ENCODE results near the gene TENM3.

The TENM3 gene

DNA sequence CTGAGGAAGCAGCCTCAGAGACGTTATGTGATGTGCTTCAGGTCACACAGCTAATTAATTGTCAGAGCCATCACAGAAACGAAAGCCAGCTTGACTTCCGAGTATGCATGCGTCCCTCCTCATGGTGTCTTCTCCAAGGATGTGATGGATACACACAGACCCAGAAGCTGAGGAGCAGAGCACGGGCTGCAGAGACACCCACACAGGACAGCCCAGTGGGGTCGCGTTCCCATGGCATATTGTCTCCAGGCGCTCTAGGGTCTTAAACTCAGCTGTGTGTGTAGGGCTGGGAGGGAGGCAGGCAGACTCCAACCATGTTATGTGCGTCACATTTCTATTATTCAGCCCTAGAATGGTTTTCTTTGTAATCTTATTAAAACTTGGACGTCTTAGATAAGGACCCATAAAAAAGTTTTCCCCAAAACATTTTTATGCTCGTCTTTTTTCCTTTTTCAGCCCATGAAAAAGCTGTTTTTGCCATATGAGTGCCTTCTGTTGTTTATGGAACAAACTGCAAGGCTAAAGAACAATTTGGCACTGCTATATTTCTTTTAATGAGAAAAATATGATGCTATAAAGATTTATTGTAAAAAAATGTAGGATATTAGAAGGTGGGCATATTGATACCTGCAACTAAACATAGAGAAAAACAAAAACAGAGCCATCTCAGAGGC is 48.5 kb downstream of the TENM3 start:
- Histone ChIP-seq H3K36me3 (ENCODE audit: control insufficient read depth, insufficient read depth, low read length) (no peaks in the 10 kb centered on the region), H3K18ac (ENCODE audit: low read length) (no peak overlapping the region), H3K9ac (ENCODE audit: low read length) (no peak overlapping the region), H4K8ac (ENCODE audit: low read depth, low read length) (no peak overlapping the region), H3K27ac (ENCODE audit: low read depth, low read length) (no peak overlapping the region), H2BK5ac (ENCODE audit: low read length) (no peak overlapping the region), H3K4ac (ENCODE audit: low read depth, low read length) (no peak overlapping the region), H3K56ac (ENCODE audit: low read length) (no peak overlapping the region), H3K4me1 (ENCODE audit: control insufficient read depth, low read depth, low read length) (peaks cover 8% of the 10 kb centered on the region), H2BK15ac (replicated peaks; ENCODE audit: low read depth) (no peak overlapping the region), H3K23ac (ENCODE audit: low read length) (no peak overlapping the region), H3K79me2 (ENCODE audit: control insufficient read depth, insufficient read depth, low read length) (no peaks in the 10 kb centered on the region), H3K79me1 (ENCODE audit: low read length) (peaks cover 1% of the 10 kb centered on the region), H4K5ac (ENCODE audit: low read length) (no peak overlapping the region), H3K4me3 (ENCODE audit: low read length) (no peak overlapping the region), H2AK5ac (ENCODE audit: low read length) (no peak overlapping the region), H2BK120ac (ENCODE audit: low read depth, low read length) (no peak overlapping the region), H3K4me2 (ENCODE audit: low read length) (no peak overlapping the region), H3K27me3 (ENCODE audit: insufficient read depth, low read length, poor library complexity) (no peaks in the 10 kb centered on the region)
- DNase-seq = no peak
- WGBS (ENCODE audit: extremely low coverage, insufficient coverage, low lambda C conversion rate) = no CpG with 5 or more reads among the region's 11 CpGs

- no CpG with 5 or more reads among the region's 4 CpGs for WGBS (ENCODE audit: extremely low coverage, insufficient coverage, low lambda C conversion rate)
- H3K79me1 ChIP-seq (ENCODE audit: low read length) = peaks cover 1% of the 10 kb centered on the region
- no peak for DNase-seq
- H2BK15ac ChIP-seq (replicated peaks; ENCODE audit: low read depth) = no peak overlapping the region
- no peak overlapping the region for H4K8ac ChIP-seq (ENCODE audit: low read depth, low read length)
- no peak overlapping the region for H3K4me3 ChIP-seq (ENCODE audit: low read length)
- no peaks in the 10 kb centered on the region for H3K79me2 ChIP-seq (ENCODE audit: control insufficient read depth, insufficient read depth, low read length)
- no peak overlapping the region for H3K27ac ChIP-seq (ENCODE audit: low read depth, low read length)
- H3K4ac ChIP-seq (ENCODE audit: low read depth, low read length) = no peak overlapping the region
- no peak overlapping the region for H3K18ac ChIP-seq (ENCODE audit: low read length)
- H4K5ac ChIP-seq (ENCODE audit: low read length) = no peak overlapping the region
- no peak overlapping the region for H2BK120ac ChIP-seq (ENCODE audit: low read depth, low read length)
- H3K36me3 ChIP-seq (ENCODE audit: control insufficient read depth, insufficient read depth, low read length) = no peaks in the 10 kb centered on the region
- no peak overlapping the region for H3K9ac ChIP-seq (ENCODE audit: low read length)
- no peaks in the 10 kb centered on the region for H3K27me3 ChIP-seq (ENCODE audit: insufficient read depth, low read length, poor library complexity)
- H2BK5ac ChIP-seq (ENCODE audit: low read length) = no peak overlapping the region
- H2AK5ac ChIP-seq (ENCODE audit: low read length) = no peak overlapping the region
- no peak overlapping the region for H3K23ac ChIP-seq (ENCODE audit: low read length)
- H3K56ac ChIP-seq (ENCODE audit: low read length) = no peak overlapping the region
- H3K4me2 ChIP-seq (ENCODE audit: low read length) = no peak overlapping the region
- peaks cover 8% of the 10 kb centered on the region for H3K4me1 ChIP-seq (ENCODE audit: control insufficient read depth, low read depth, low read length)
Measured at GRCh38 chr4:182292612-182293011, 49.4 kb downstream of the TENM3 start.

GRCh38 chr4:182293691-182294255 is 50.6 kb downstream of the TENM3 start:
- H4K5ac ChIP-seq (ENCODE audit: low read length) = no peak overlapping the region
- no peak overlapping the region for H4K8ac ChIP-seq (ENCODE audit: low read depth, low read length)
- peak overlapping the region; percentile 25 for H3K9ac ChIP-seq (ENCODE audit: low read length)
- H3K56ac ChIP-seq (ENCODE audit: low read length) = no peak overlapping the region
- no peaks in the 10 kb centered on the region for H3K36me3 ChIP-seq (ENCODE audit: control insufficient read depth, insufficient read depth, low read length)
- no peak overlapping the region for H2BK5ac ChIP-seq (ENCODE audit: low read length)
- no peak overlapping the region for H3K18ac ChIP-seq (ENCODE audit: low read length)
- H2BK15ac ChIP-seq (replicated peaks; ENCODE audit: low read depth) = no peak overlapping the region
- no peaks in the 10 kb centered on the region for H3K79me2 ChIP-seq (ENCODE audit: control insufficient read depth, insufficient read depth, low read length)
- DNase-seq = peak; percentile 52
- H3K27me3 ChIP-seq (ENCODE audit: insufficient read depth, low read length, poor library complexity) = no peaks in the 10 kb centered on the region
- H3K4me3 ChIP-seq (ENCODE audit: low read length) = no peak overlapping the region
- no peak overlapping the region for H2BK120ac ChIP-seq (ENCODE audit: low read depth, low read length)
- WGBS (ENCODE audit: extremely low coverage, insufficient coverage, low lambda C conversion rate) = no CpG with 5 or more reads among the region's 14 CpGs
- no peak overlapping the region for H2AK5ac ChIP-seq (ENCODE audit: low read length)
- H3K4ac ChIP-seq (ENCODE audit: low read depth, low read length) = no peak overlapping the region
- H3K79me1 ChIP-seq (ENCODE audit: low read length) = peaks cover 1% of the 10 kb centered on the region
- H3K27ac ChIP-seq (ENCODE audit: low read depth, low read length) = no peak overlapping the region
- H3K23ac ChIP-seq (ENCODE audit: low read length) = no peak overlapping the region
- H3K4me2 ChIP-seq (ENCODE audit: low read length) = no peak overlapping the region
- H3K4me1 ChIP-seq (ENCODE audit: control insufficient read depth, low read depth, low read length) = peaks cover 8% of the 10 kb centered on the region

DNA sequence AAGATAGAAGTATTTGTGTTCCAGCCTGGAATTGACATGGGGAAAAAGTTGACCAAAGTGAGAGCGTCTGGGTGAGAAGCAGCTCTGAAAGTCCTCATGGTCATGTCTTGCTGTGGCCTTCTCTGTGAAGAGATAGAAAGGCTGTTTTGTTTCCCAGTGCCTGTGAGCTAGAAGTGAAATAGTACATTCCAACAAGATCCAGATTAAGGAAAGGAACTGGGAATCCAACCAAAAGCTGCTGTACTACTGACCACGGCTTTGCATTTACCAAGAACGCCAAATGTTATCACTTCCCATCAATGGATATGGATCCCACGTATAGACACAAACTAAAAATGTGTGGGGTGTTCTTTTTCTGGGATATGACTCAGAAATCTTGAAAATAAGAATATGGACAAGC is 51.2 kb downstream of the TENM3 start:
- H3K79me1 ChIP-seq (ENCODE audit: low read length) = peaks cover 1% of the 10 kb centered on the region
- no peak overlapping the region for H2BK5ac ChIP-seq (ENCODE audit: low read length)
- no peak overlapping the region for H2AK5ac ChIP-seq (ENCODE audit: low read length)
- no peak overlapping the region for H4K8ac ChIP-seq (ENCODE audit: low read depth, low read length)
- no peaks in the 10 kb centered on the region for H3K36me3 ChIP-seq (ENCODE audit: control insufficient read depth, insufficient read depth, low read length)
- peak overlapping the region; percentile 47 for H3K56ac ChIP-seq (ENCODE audit: low read length)
- H3K79me2 ChIP-seq (ENCODE audit: control insufficient read depth, insufficient read depth, low read length) = no peaks in the 10 kb centered on the region
- WGBS (ENCODE audit: extremely low coverage, insufficient coverage, low lambda C conversion rate) = no CpG with 5 or more reads among the region's 4 CpGs
- no peak overlapping the region for H3K27ac ChIP-seq (ENCODE audit: low read depth, low read length)
- no peaks in the 10 kb centered on the region for H3K27me3 ChIP-seq (ENCODE audit: insufficient read depth, low read length, poor library complexity)
- H4K5ac ChIP-seq (ENCODE audit: low read length) = no peak overlapping the region
- H3K4me1 ChIP-seq (ENCODE audit: control insufficient read depth, low read depth, low read length) = peaks cover 8% of the 10 kb centered on the region
- no peak overlapping the region for H3K4me3 ChIP-seq (ENCODE audit: low read length)
- no peak overlapping the region for H3K4me2 ChIP-seq (ENCODE audit: low read length)
- H3K18ac ChIP-seq (ENCODE audit: low read length) = no peak overlapping the region
- H3K23ac ChIP-seq (ENCODE audit: low read length) = no peak overlapping the region
- H2BK15ac ChIP-seq (replicated peaks; ENCODE audit: low read depth) = no peak overlapping the region
- peak; percentile 14 for DNase-seq
- H2BK120ac ChIP-seq (ENCODE audit: low read depth, low read length) = no peak overlapping the region
- no peak overlapping the region for H3K4ac ChIP-seq (ENCODE audit: low read depth, low read length)
- H3K9ac ChIP-seq (ENCODE audit: low read length) = no peak overlapping the region

DNA sequence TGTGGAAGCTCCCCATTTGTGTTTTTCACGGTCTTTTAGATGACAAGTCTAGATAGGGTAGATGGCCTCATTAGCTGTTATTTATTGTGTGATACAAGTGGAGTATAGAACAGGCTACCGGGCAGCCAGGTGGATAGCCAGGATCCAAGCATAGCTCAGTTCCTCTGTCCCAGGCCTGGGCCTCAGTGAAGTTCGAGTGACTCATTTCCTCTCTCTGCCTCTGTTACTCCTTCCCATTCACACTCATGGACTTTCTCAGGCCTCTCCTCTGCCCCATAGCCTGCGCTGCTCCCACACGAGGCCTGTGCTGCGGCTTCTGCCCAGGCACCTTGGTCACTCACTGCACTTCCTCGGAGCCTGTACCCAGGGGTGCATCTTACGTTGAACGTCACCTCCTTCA is 54.5 kb downstream of the TENM3 start:
- Histone ChIP-seq H3K56ac (ENCODE audit: low read length) (no peak overlapping the region), H3K79me1 (ENCODE audit: low read length) (peaks cover 1% of the 10 kb centered on the region), H3K4ac (ENCODE audit: low read depth, low read length) (no peak overlapping the region), H3K4me2 (ENCODE audit: low read length) (no peak overlapping the region), H4K8ac (ENCODE audit: low read depth, low read length) (no peak overlapping the region), H3K79me2 (ENCODE audit: control insufficient read depth, insufficient read depth, low read length) (no peaks in the 10 kb centered on the region), H3K4me3 (ENCODE audit: low read length) (no peak overlapping the region), H3K23ac (ENCODE audit: low read length) (no peak overlapping the region), H4K5ac (ENCODE audit: low read length) (no peak overlapping the region), H3K27me3 (ENCODE audit: insufficient read depth, low read length, poor library complexity) (no peaks in the 10 kb centered on the region), H3K36me3 (ENCODE audit: control insufficient read depth, insufficient read depth, low read length) (no peaks in the 10 kb centered on the region), H2BK120ac (ENCODE audit: low read depth, low read length) (no peak overlapping the region), H2BK5ac (ENCODE audit: low read length) (no peak overlapping the region), H3K18ac (ENCODE audit: low read length) (no peak overlapping the region), H3K9ac (ENCODE audit: low read length) (no peak overlapping the region), H2AK5ac (ENCODE audit: low read length) (no peak overlapping the region), H3K27ac (ENCODE audit: low read depth, low read length) (no peak overlapping the region), H3K4me1 (ENCODE audit: control insufficient read depth, low read depth, low read length) (peaks cover 8% of the 10 kb centered on the region), H2BK15ac (replicated peaks; ENCODE audit: low read depth) (no peak overlapping the region)
- peak; percentile 38 for DNase-seq
- WGBS (ENCODE audit: extremely low coverage, insufficient coverage, low lambda C conversion rate) = no CpG with 5 or more reads among the region's 9 CpGs

DNA sequence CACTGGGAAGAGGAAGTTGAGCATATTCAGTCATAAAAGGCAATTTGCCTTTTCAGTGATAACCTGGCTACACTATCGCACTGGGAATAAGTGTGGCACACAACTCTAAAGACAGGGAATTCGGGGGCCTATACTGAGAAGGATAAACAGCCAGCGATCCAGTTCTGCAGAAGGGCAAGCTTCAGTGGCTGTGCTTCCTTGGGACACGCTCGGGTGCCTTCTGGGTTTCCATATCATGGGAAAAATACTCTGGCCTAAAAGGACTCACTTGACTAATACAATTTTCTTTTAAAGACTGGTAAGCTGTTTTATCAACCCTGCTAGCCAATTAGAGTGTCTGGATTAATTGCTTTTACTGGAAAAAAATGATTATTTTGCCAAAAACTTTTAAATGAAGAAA is 58.5 kb downstream of the TENM3 start:
- no peak overlapping the region for H3K23ac ChIP-seq (ENCODE audit: low read length)
- H3K18ac ChIP-seq (ENCODE audit: low read length) = no peak overlapping the region
- no peak for DNase-seq
- H3K4me3 ChIP-seq (ENCODE audit: low read length) = no peak overlapping the region
- no peak overlapping the region for H2AK5ac ChIP-seq (ENCODE audit: low read length)
- H2BK15ac ChIP-seq (replicated peaks; ENCODE audit: low read depth) = no peak overlapping the region
- H4K5ac ChIP-seq (ENCODE audit: low read length) = no peak overlapping the region
- no peaks in the 10 kb centered on the region for H3K79me2 ChIP-seq (ENCODE audit: control insufficient read depth, insufficient read depth, low read length)
- H3K56ac ChIP-seq (ENCODE audit: low read length) = no peak overlapping the region
- no peaks in the 10 kb centered on the region for H3K27me3 ChIP-seq (ENCODE audit: insufficient read depth, low read length, poor library complexity)
- peaks cover 1% of the 10 kb centered on the region for H3K79me1 ChIP-seq (ENCODE audit: low read length)
- WGBS (ENCODE audit: extremely low coverage, insufficient coverage, low lambda C conversion rate) = no CpG with 5 or more reads among the region's 5 CpGs
- no peaks in the 10 kb centered on the region for H3K4me1 ChIP-seq (ENCODE audit: control insufficient read depth, low read depth, low read length)
- no peak overlapping the region for H3K4ac ChIP-seq (ENCODE audit: low read depth, low read length)
- H3K36me3 ChIP-seq (ENCODE audit: control insufficient read depth, insufficient read depth, low read length) = no peaks in the 10 kb centered on the region
- H3K27ac ChIP-seq (ENCODE audit: low read depth, low read length) = no peak overlapping the region
- H3K9ac ChIP-seq (ENCODE audit: low read length) = no peak overlapping the region
- no peak overlapping the region for H4K8ac ChIP-seq (ENCODE audit: low read depth, low read length)
- H2BK120ac ChIP-seq (ENCODE audit: low read depth, low read length) = no peak overlapping the region
- no peak overlapping the region for H3K4me2 ChIP-seq (ENCODE audit: low read length)
- H2BK5ac ChIP-seq (ENCODE audit: low read length) = no peak overlapping the region

Data from mesendoderm (in vitro differentiated cells).